ENCODE measurements around the gene CCDC8.
A peak's percentile ranks its signal among the peaks of the same experiment; 100 is the strongest.
"Not testable (repeated sequence)": the region's sequence is repeated elsewhere in the genome, so short reads cannot be mapped to it uniquely, and the experiment has no call there.

Gene CCDC8

GRCh38 chr19:46428239-46429135 is 15.1 kb upstream of the CCDC8 start, which contains the start of gene PNMA8C:
TSS of gene PNMA8C (minus strand) at chr19:46428936. CDS start at chr19:46428359, 577 bp downstream.
- DNase-seq = peak; percentile 56

- no peak for DNase-seq
These were observed 14.2 kb upstream of the CCDC8 start for GRCh38 chr19:46427518-46428045.

- DNase-seq = no peak
These were observed 13.3 kb upstream of the CCDC8 start for GRCh38 chr19:46426506-46427162.

- no peak for DNase-seq
These were observed 12.7 kb upstream of the CCDC8 start for GRCh38 chr19:46426035-46426505.

GRCh38 chr19:46423188-46423587 is 9.8 kb upstream of the CCDC8 start:
- no peak for DNase-seq

- DNase-seq = no peak
These were observed 9.0 kb upstream of the CCDC8 start for GRCh38 chr19:46422344-46422743.

- DNase-seq = no peak
These were observed 6.7 kb upstream of the CCDC8 start for GRCh38 chr19:46420056-46420455.

GRCh38 chr19:46415804-46416709 is 2.7 kb upstream of the CCDC8 start:
- peak; percentile 40 for DNase-seq

- DNase-seq = not testable (repeated sequence)
These were observed 1.5 kb upstream of the CCDC8 start for GRCh38 chr19:46414899-46415298.

GRCh38 chr19:46412650-46413261 is 608 bp downstream of the CCDC8 start:
- no peak for DNase-seq

- DNase-seq = no peak
These were observed 1.3 kb downstream of the CCDC8 start for GRCh38 chr19:46411925-46412649.

GRCh38 chr19:46411088-46411924 is 2.1 kb downstream of the CCDC8 start:
- no peak for DNase-seq

GRCh38 chr19:46410205-46411087 is 2.9 kb downstream of the CCDC8 start:
- no peak for DNase-seq

- no peak for DNase-seq
These were observed 4.2 kb downstream of the CCDC8 start for GRCh38 chr19:46409191-46409590.

- DNase-seq = no peak
These were observed 4.7 kb downstream of the CCDC8 start for GRCh38 chr19:46408664-46409039.

- DNase-seq = no peak
These were observed 5.3 kb downstream of the CCDC8 start for GRCh38 chr19:46407856-46408663.

- DNase-seq = no peak
These were observed 6.4 kb downstream of the CCDC8 start for GRCh38 chr19:46406976-46407375.

- no peak for DNase-seq
These were observed 8.5 kb downstream of the CCDC8 start for GRCh38 chr19:46404753-46405468.
